ENCODE data around the gene JMJD7.

Gene JMJD7

DNA sequence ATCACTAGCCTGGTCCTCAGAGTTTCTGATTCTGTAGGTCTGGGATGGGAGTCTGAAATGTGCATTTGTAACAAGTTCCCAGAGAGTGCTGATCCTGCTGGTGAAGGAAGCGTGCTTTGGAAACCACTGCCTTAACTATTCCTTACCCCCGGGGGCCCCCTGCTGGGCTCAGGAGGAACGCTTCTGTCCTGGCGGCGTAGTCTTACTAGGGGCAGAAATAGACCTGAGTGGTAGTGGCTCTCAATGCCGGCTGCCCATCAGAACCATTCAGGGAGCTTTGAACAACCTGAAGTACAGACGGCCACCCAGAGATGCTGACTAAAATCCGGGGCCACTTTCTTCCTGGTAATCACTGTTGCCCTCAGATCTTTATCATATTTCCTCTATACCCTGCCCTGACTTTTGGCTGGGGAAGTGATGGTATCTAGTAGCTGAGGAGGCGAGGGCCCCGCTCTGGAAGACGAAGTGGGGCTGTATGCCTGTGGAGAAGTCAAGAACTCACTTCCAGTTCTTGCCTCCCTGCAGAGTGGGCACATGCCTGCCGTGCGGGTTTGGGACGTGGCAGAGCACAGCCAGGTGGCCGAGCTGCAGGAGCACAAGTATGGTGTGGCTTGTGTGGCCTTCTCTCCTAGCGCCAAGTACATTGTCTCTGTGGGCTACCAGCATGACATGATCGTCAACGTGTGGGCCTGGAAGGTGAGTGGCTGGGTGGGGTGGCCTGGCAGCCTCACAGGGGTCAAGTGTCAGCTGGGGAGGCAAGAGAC is 16.3 kb upstream of the JMJD7 start:
- H3K4me2 ChIP-seq: peak overlapping the region; percentile 52 to 80 (median 75); a peak in 17 of 22 replicates
- peaks cover 0 to 17% (median 5%) of the 10 kb centered on the region in 11 experiments; a peak in 6 of 22 replicates for H4K20me1 ChIP-seq
- no peaks in the 10 kb centered on the region for H3K27me3 ChIP-seq
- peaks cover 26 to 57% (median 46%) of the 10 kb centered on the region in 10 experiments for H3K4me1 ChIP-seq
- no peaks in the 10 kb centered on the region for H3K9me3 ChIP-seq (replicated peaks in 1 of 11)
- H3K4me3 ChIP-seq: no peak overlapping the region
- no peak for TF ChIP-seq Cebpa-rat (IDR thresholded peaks at IDR 0.05)
- H3K9ac ChIP-seq: no peak overlapping the region; a peak in 1 of 22 replicates
- peaks cover 15 to 51% (median 32%) of the 10 kb centered on the region in 11 experiments for H3K36me3 ChIP-seq
- no peak overlapping the region for H3K27ac ChIP-seq

DNA sequence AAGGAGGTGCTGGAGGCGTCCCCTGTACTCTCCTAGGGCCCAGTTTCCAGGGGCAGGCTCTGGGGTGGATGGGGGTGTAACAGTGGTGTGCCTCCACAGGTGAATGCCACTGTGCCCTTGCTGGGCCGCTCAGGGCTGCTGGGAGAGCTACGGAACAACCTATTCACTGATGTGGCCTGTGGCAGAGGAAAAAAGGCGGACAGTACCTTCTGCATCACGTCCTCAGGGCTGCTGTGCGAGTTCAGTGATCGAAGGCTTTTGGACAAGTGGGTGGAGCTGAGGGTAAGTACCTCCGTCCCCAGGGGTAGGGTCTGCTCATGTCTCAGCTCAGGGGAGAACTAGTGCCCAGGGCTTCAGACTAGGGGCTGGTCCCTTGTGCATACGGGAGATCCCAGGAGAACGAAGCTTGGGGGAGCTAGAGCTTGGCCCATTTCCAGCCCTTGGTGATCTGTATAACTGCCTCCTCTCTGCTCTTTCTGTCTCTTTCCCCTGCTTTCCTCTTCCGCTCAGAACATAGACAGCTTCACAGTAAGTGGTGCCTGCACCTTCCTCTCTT is 15.0 kb upstream of the JMJD7 start:
- Histone ChIP-seq H3K27me3 (no peaks in the 10 kb centered on the region), H3K9ac (peak overlapping the region; percentile 4 to 66 (median 41); a peak in 15 of 22 replicates), H3K4me3 (no peak overlapping the region), H3K27ac (0 out of 22 replicates have a peak overlapping the region, but pooled peaks of 2 of the 11 experiments have one; percentile 4 to 14), H3K4me2 (peak overlapping the region in 8 of 11 experiments; percentile 18 to 70 (median 60); a peak in 14 of 22 replicates), H3K9me3 (replicated peaks in 1 of 11) (no peaks in the 10 kb centered on the region), H3K36me3 (peaks cover 26 to 64% (median 43%) of the 10 kb centered on the region in 11 experiments), H3K4me1 (peaks cover 26 to 50% (median 43%) of the 10 kb centered on the region in 10 experiments), H4K20me1 (peaks cover 0 to 17% (median 5%) of the 10 kb centered on the region in 11 experiments; a peak in 6 of 22 replicates)
- no peak for TF ChIP-seq Cebpa-rat (IDR thresholded peaks at IDR 0.05)

- Histone ChIP-seq H3K27ac (0 out of 22 replicates have a peak overlapping the region, but pooled peaks of 1 of the 11 experiments have one; percentile 14), H4K20me1 (peaks cover 0 to 17% (median 5%) of the 10 kb centered on the region in 11 experiments; a peak in 6 of 22 replicates), H3K4me3 (no peak overlapping the region), H3K27me3 (no peaks in the 10 kb centered on the region), H3K4me1 (peaks cover 26 to 50% (median 43%) of the 10 kb centered on the region in 10 experiments), H3K36me3 (peaks cover 31 to 66% (median 48%) of the 10 kb centered on the region in 11 experiments), H3K9ac (peak overlapping the region in 9 of 11 experiments; percentile 15 to 66 (median 42); a peak in 7 of 22 replicates), H3K4me2 (peak overlapping the region in 8 of 11 experiments; percentile 18 to 70 (median 60); a peak in 12 of 22 replicates), H3K9me3 (replicated peaks in 1 of 11) (no peaks in the 10 kb centered on the region)
- TF ChIP-seq Cebpa-rat (IDR thresholded peaks at IDR 0.05): no peak
Measured at GRCh38 chr15:41813426-41813825, 14.5 kb upstream of the JMJD7 start.

- Histone ChIP-seq H3K36me3 (peaks cover 41 to 76% (median 60%) of the 10 kb centered on the region in 11 experiments), H3K4me2 (no peak overlapping the region), H3K4me1 (peaks cover 19 to 43% (median 34%) of the 10 kb centered on the region in 10 experiments), H3K27me3 (no peaks in the 10 kb centered on the region), H3K27ac (no peak overlapping the region), H3K4me3 (no peak overlapping the region), H3K9me3 (replicated peaks in 1 of 11) (no peaks in the 10 kb centered on the region), H3K9ac (no peak overlapping the region), H4K20me1 (peaks cover 0 to 17% (median 5%) of the 10 kb centered on the region in 11 experiments; a peak in 6 of 22 replicates)
- no peak for TF ChIP-seq Cebpa-rat (IDR thresholded peaks at IDR 0.05)
Measured at GRCh38 chr15:41814534-41814933, 13.4 kb upstream of the JMJD7 start.

DNA sequence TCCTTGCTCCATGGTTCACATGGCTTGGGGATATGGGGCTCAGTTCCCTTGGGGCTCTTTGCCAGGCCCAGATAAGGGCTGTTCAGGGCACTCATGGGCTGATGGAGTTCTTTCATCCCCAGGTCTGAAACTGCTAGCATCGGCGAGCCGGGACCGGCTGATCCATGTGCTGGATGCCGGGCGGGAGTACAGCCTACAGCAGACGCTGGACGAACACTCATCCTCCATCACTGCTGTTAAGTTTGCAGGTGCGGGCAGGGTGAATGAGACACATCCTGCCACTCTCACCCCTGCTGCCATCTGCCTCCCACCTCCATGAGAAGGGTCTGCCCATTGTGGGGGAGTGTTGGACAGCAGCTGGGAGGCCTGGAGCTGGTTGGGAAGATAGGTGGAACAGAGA is 11.1 kb upstream of the JMJD7 start:
- no peak for TF ChIP-seq Cebpa-rat (IDR thresholded peaks at IDR 0.05)
- Histone ChIP-seq H3K4me2 (no peak overlapping the region), H3K36me3 (peaks cover 52 to 99% (median 82%) of the 10 kb centered on the region in 11 experiments), H3K27ac (no peak overlapping the region), H3K4me3 (no peak overlapping the region), H3K4me1 (peaks cover 0 to 25% (median 18%) of the 10 kb centered on the region in 10 experiments; a peak in 15 of 20 replicates), H3K9ac (no peak overlapping the region), H3K9me3 (replicated peaks in 1 of 11) (no peaks in the 10 kb centered on the region), H3K27me3 (no peaks in the 10 kb centered on the region), H4K20me1 (peaks cover 0 to 24% (median 3%) of the 10 kb centered on the region in 11 experiments; a peak in 4 of 22 replicates)

DNA sequence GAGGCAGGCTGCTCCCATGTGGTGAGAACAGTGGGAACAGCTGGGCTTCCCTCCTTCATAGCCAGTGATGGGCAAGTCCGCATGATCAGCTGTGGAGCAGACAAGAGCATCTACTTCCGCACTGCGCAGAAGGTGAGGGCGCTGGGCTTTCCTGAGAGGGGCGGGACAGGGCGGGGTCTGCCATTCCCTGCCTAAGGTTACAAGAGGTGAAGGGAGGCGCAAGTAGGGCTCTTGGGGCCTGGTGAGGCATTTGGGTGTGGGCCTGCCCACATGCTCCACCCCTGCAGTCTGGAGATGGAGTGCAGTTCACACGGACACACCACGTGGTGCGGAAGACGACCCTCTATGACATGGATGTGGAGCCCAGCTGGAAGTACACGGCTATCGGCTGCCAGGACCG is 10.6 kb upstream of the JMJD7 start:
- Histone ChIP-seq H3K4me1 (peaks cover 0 to 23% (median 14%) of the 10 kb centered on the region in 10 experiments; a peak in 15 of 20 replicates), H3K9me3 (replicated peaks in 1 of 11) (no peaks in the 10 kb centered on the region), H3K4me2 (no peak overlapping the region), H4K20me1 (peaks cover 0 to 23% (median 0%) of the 10 kb centered on the region in 11 experiments; a peak in 2 of 22 replicates), H3K4me3 (no peak overlapping the region), H3K9ac (no peak overlapping the region), H3K27ac (no peak overlapping the region), H3K27me3 (no peaks in the 10 kb centered on the region), H3K36me3 (peaks cover 52 to 97% (median 84%) of the 10 kb centered on the region in 11 experiments)
- no peak for TF ChIP-seq Cebpa-rat (IDR thresholded peaks at IDR 0.05)

DNA sequence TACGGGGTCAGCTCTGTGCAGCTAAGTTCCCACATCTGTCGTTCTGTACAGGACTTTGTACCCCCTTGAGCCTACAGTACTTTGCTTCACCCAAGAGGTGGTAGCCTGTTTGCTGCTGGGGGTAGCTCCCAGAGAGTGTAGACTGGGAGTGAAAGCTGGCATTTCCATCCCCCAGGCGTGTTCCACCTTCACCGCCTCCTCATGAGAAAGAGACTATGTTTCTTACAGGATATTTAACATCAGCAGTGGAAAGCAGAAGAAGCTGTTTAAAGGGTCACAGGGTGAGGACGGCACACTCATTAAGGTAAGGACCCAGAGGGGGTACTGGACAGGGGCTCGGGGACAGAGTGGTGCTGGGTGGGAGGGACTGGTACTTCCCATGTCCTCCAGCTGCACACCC is 10.1 kb upstream of the JMJD7 start:
- H3K9me3 ChIP-seq (replicated peaks in 1 of 11): no peaks in the 10 kb centered on the region
- no peak overlapping the region for H3K9ac ChIP-seq
- peaks cover 0 to 18% (median 9%) of the 10 kb centered on the region in 10 experiments; a peak in 15 of 20 replicates for H3K4me1 ChIP-seq
- H3K4me3 ChIP-seq: no peak overlapping the region
- peaks cover 53 to 97% (median 88%) of the 10 kb centered on the region in 11 experiments for H3K36me3 ChIP-seq
- no peak overlapping the region for H3K4me2 ChIP-seq
- H3K27ac ChIP-seq: no peak overlapping the region
- peaks cover 0 to 24% (median 0%) of the 10 kb centered on the region in 11 experiments; a peak in 2 of 22 replicates for H4K20me1 ChIP-seq
- no peaks in the 10 kb centered on the region for H3K27me3 ChIP-seq
- no peak for TF ChIP-seq Cebpa-rat (IDR thresholded peaks at IDR 0.05)

DNA sequence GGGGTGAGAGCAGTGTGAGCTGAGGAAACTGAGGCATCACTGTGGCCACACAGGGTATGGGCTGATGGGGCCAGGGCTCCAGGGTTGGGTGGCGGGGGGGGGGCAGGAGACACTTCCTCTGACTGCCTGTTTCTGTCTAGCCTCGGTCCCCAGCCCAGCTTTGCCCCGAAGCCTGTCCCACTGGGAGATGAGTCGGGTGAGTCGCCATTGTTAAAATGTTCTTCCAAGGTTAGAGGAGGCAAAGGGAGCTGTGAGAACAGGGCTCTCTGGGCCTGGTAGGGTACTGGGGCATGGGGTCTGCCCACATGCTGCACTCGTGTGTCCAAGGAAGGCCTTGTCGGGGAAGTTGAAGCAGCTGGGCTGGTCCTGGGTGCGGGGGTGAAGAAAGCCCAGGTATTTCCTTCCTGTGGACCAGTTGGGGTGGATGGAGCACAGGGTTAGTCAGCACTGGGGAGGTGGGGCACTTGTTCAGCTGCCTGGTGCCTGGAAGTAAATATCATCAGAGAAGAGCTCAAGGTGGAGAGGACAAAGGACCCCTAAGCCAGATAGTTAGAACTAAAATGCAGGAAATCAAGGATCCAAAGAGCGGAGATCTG is 8.3 kb upstream of the JMJD7 start:
- Histone ChIP-seq H3K4me3 (no peak overlapping the region), H3K9ac (no peak overlapping the region), H3K9me3 (replicated peaks in 1 of 11) (no peaks in the 10 kb centered on the region), H3K4me2 (peak overlapping the region in 2 of 11 experiments; percentile 5 to 14; a peak in 1 of 22 replicates), H3K27me3 (no peaks in the 10 kb centered on the region), H4K20me1 (peaks cover 0 to 27% (median 0%) of the 10 kb centered on the region in 11 experiments; a peak in 3 of 22 replicates), H3K27ac (no peak overlapping the region), H3K36me3 (peaks cover 68 to 97% (median 93%) of the 10 kb centered on the region in 11 experiments), H3K4me1 (peaks cover 0 to 10% (median 0%) of the 10 kb centered on the region in 10 experiments; a peak in 3 of 20 replicates)
- no peak for TF ChIP-seq Cebpa-rat (IDR thresholded peaks at IDR 0.05)
